Testis (tissue), 3 donors: ENCODE data around the gene CARD14. TPM values are rescaled to one million over a fixed set of nuclear protein-coding genes. Genes with fewer than 3 reads are reported as not detected.

Experiments
- DNase-seq: peaks from one replicate; pipeline ENCODE4 v3.0.0-alpha.2; 2019
- H3K27ac ChIP-seq, 2 donors: fragments of 200-600 bp; sonication (generic); one replicate each; pipeline ENCODE4 v1.5.1; 2019
- H3K27me3 ChIP-seq: fragments of 200-600 bp; sonication (generic); one replicate; pipeline ENCODE4 v1.5.1; 2019
- H3K36me3 ChIP-seq: fragments of 200-600 bp; sonication (generic); one replicate; pipeline ENCODE4 v1.5.1; 2017; ENCODE audit warnings: low read depth; ENCODE audit errors: missing control alignments
- H3K4me1 ChIP-seq: fragments of 200-600 bp; sonication (generic); one replicate; pipeline ENCODE4 v1.5.1; 2019
- H3K4me3 ChIP-seq, 2 donors: fragments of 200-600 bp; sonication (generic); one replicate each; pipeline ENCODE4 v1.5.1; 2017 to 2019
- H3K9me3 ChIP-seq: fragments of 200-600 bp; sonication (generic); one replicate; pipeline ENCODE4 v1.5.1; 2017
- CTCF ChIP-seq, 3 experiments: fragments of 450-650 bp in 2 of 3; fragments of 200-600 bp in 1 of 3; sonication (generic) in 1 of 3; IDR thresholded peaks; one replicate each; pipeline ENCODE4 v1.5.1; 2016 to 2019; ENCODE audit warnings: antibody characterized with exemption in 3 of 3, mild to moderate bottlenecking in 2 of 3, moderate library complexity in 1 of 3
- POLR2A ChIP-seq: fragments of 450-650 bp; IDR thresholded peaks from one replicate; pipeline ENCODE4 v1.6.1; 2017; ENCODE audit warnings: antibody characterized with exemption, mild to moderate bottlenecking, moderate library complexity
- WGBS, 2 donors: methylation state at CpG; one replicate each; pipeline ENCODE4 v1.1.5; 2018; 5-methylcytosine and 5-hydroxymethylcytosine counted together
- intact Hi-C: fragments of 100-400 bp; cut with DNase I; formaldehyde crosslinking; loops from one replicate; pipeline ENCODE4 v1.15.1; 2023; ENCODE audit warnings: low total_unique reads
- polyA plus RNA-seq: library from polyadenylated mRNA; stranded (reverse); fragments of 350-450 nt; fragmentation: Illumina TruSeq; extraction: RNeasy Lipid Tissue Mini Kit (QIAGEN cat#74804); gene quantifications from one replicate; pipeline ENCODE4 v1.2.3, GENCODE V29; 2014; ENCODE audit warnings: low read depth, low replicate concordance; ENCODE audit not compliant: insufficient read depth
- total RNA-seq, 2 donors: library from RNA; depleted of rRNA; stranded (reverse); fragments of >200 nt; gene quantifications; one replicate each; pipeline ENCODE4 v1.2.3, GENCODE V29; 2016

CARD14 gene
- total and polyA plus RNA-seq, 3 donors from 2014 or later: 2.1 to 6.1 (median 3.5) TPM

GRCh38 chr17:80232438-80232837 is 62.6 kb downstream of the CARD14 start:
- no peaks in the 10 kb centered on the region for H3K27me3 ChIP-seq
- intact Hi-C loops: no loop called here
- no peaks in the 10 kb centered on the region for H3K4me1 ChIP-seq
- no peak overlapping the region for H3K27ac ChIP-seq
- no peaks in the 10 kb centered on the region for H3K9me3 ChIP-seq
- H3K4me3 ChIP-seq: no peak overlapping the region
- DNase-seq: no peak
- H3K36me3 ChIP-seq: no peaks in the 10 kb centered on the region
- WGBS, 2 donors: 95 to 100% methylated on average over 1 of the region's 1 CpG
- TF ChIP-seq CTCF (IDR thresholded peaks at IDR 0.05): no peak
- TF ChIP-seq POLR2A: no peak

GRCh38 chr17:80233202-80233601 is 63.4 kb downstream of the CARD14 start:
- Histone ChIP-seq H3K36me3 (no peaks in the 10 kb centered on the region), H3K27ac (no peak overlapping the region), H3K4me3 (no peak overlapping the region), H3K9me3 (no peaks in the 10 kb centered on the region), H3K4me1 (no peaks in the 10 kb centered on the region), H3K27me3 (no peaks in the 10 kb centered on the region)
- no peak for DNase-seq
- WGBS, 2 donors: 94 to 99% methylated on average over 3 of the region's 3 CpGs
- intact Hi-C loops: no loop called here
- TF ChIP-seq CTCF (IDR thresholded peaks at IDR 0.05): no peak
- TF ChIP-seq POLR2A: no peak

- 82 to 86% methylated on average over 6 to 17 of the region's 17 CpGs for WGBS, 2 donors
- Histone ChIP-seq H3K27ac (no peak overlapping the region), H3K27me3 (no peaks in the 10 kb centered on the region), H3K36me3 (no peaks in the 10 kb centered on the region), H3K4me3 (no peak overlapping the region), H3K9me3 (no peaks in the 10 kb centered on the region), H3K4me1 (no peaks in the 10 kb centered on the region)
- intact Hi-C loops: no loop called here
- TF ChIP-seq CTCF (IDR thresholded peaks at IDR 0.05): no peak
- no peak for TF ChIP-seq POLR2A
- DNase-seq: no peak
Measured at GRCh38 chr17:80236911-80237310, 67.1 kb downstream of the CARD14 start.

- no peak for DNase-seq
- no peak overlapping the region for H3K27ac ChIP-seq
- intact Hi-C loops: no loop called here
- WGBS, 2 donors: 95 to 96% methylated on average over 6 to 10 of the region's 10 CpGs
- H3K4me3 ChIP-seq: no peak overlapping the region
- no peaks in the 10 kb centered on the region for H3K9me3 ChIP-seq
- no peaks in the 10 kb centered on the region for H3K27me3 ChIP-seq
- TF ChIP-seq CTCF (IDR thresholded peaks at IDR 0.05) (no peak), POLR2A (no peak)
- no peaks in the 10 kb centered on the region for H3K4me1 ChIP-seq
- no peaks in the 10 kb centered on the region for H3K36me3 ChIP-seq
Measured at GRCh38 chr17:80237386-80237785, 67.6 kb downstream of the CARD14 start.

GRCh38 chr17:80242505-80242904 is 72.7 kb downstream of the CARD14 start:
- no peak for DNase-seq
- no peak for TF ChIP-seq CTCF (IDR thresholded peaks at IDR 0.05)
- TF ChIP-seq POLR2A: no peak
- no peaks in the 10 kb centered on the region for H3K27me3 ChIP-seq
- no peaks in the 10 kb centered on the region for H3K36me3 ChIP-seq
- intact Hi-C loops: no loop called here
- no peaks in the 10 kb centered on the region for H3K4me1 ChIP-seq
- no peaks in the 10 kb centered on the region for H3K9me3 ChIP-seq
- H3K27ac ChIP-seq: no peak overlapping the region
- H3K4me3 ChIP-seq: no peak overlapping the region
- 86 to 95% methylated on average over 14 of the region's 14 CpGs for WGBS, 2 donors
